Osteoblast (primary cell): ENCODE results near the gene LRRTM1. TPM values are rescaled to one million over a fixed set of nuclear protein-coding genes. Genes with fewer than 3 reads are reported as not detected.

Experiments
- DNase-seq: peaks from one replicate; pipeline ENCODE4 v3.0.0; 2011; ENCODE audit warnings: low spot score, mixed read lengths; ENCODE audit not compliant: insufficient read length; ENCODE audit errors: missing footprints
- H2AFZ ChIP-seq: 2 replicates; pipeline ENCODE4 v1.6.0; 2011; ENCODE audit warnings: mild to moderate bottlenecking, low read length
- H3K27ac ChIP-seq: 2 replicates; pipeline ENCODE4 v1.5.1; 2011; ENCODE audit warnings: mild to moderate bottlenecking, low read depth, low read length, moderate library complexity
- H3K27me3 ChIP-seq: 2 replicates; pipeline ENCODE4 v1.6.0; 2012; ENCODE audit warnings: mild to moderate bottlenecking, control low read depth, inconsistent platforms, low read length, moderate library complexity; ENCODE audit not compliant: insufficient read depth
- H3K36me3 ChIP-seq: 2 replicates; pipeline ENCODE4 v1.5.1; 2011; ENCODE audit warnings: mild to moderate bottlenecking, low read length, control low read depth, moderate library complexity; ENCODE audit not compliant: insufficient read depth
- H3K4me1 ChIP-seq: 2 replicates; pipeline ENCODE4 v1.5.1; 2011; ENCODE audit warnings: mild to moderate bottlenecking, low read length, control low read depth, moderate library complexity; ENCODE audit not compliant: insufficient read depth
- H3K4me2 ChIP-seq: 2 replicates; pipeline ENCODE4 v1.6.0; 2011; ENCODE audit warnings: mild to moderate bottlenecking, low read length; ENCODE audit not compliant: insufficient read depth
- H3K4me3 ChIP-seq: fragments of 200-600 bp; sonication (generic); 3 replicates; pipeline ENCODE4 v1.5.1; 2012; ENCODE audit warnings: mild to moderate bottlenecking, low read length, inconsistent platforms; ENCODE audit not compliant: insufficient read depth
- H3K79me2 ChIP-seq: 2 replicates; pipeline ENCODE4 v1.6.0; 2012; ENCODE audit warnings: mild to moderate bottlenecking, low read length, control low read depth, inconsistent platforms; ENCODE audit not compliant: insufficient read depth
- H3K9me3 ChIP-seq: 2 replicates; pipeline ENCODE4 v1.5.1; 2011; ENCODE audit warnings: low read depth, low read length, control low read depth
- H4K20me1 ChIP-seq: 2 replicates; pipeline ENCODE4 v1.6.0; 2012; ENCODE audit warnings: mild to moderate bottlenecking, low read length, control low read depth; ENCODE audit not compliant: insufficient read depth
- CTCF ChIP-seq: IDR thresholded peaks from 2 replicates; pipeline ENCODE4 v1.5.1; 2011; ENCODE audit warnings: mild to moderate bottlenecking, low read depth, low read length, moderate library complexity; ENCODE audit errors: extremely low read depth
- total RNA-seq: library from RNA; depleted of rRNA; stranded (reverse); fragments of >200 nt; gene quantifications from 2 replicates; pipeline ENCODE4 v1.2.3, GENCODE V29; 2012

The LRRTM1 gene
- 0.29 TPM in 1 of 2 replicates, not detected in the other for total RNA-seq

GRCh38 chr2:80303909-80304837, at the start of gene LRRTM1:
Gene LRRTM1, minus strand, starts transcription at chr2:80304752. Its CDS starts 933 bp downstream, at chr2:80303819.
- H2AFZ ChIP-seq: no peak within 1 kb of the TSS
- H3K4me2 ChIP-seq: no peak within 1 kb of the TSS
- H3K9me3 ChIP-seq: no peaks in the 10 kb centered on the region
- no peaks in the 10 kb centered on the region for H3K4me1 ChIP-seq
- peaks cover 4% of the 10 kb centered on the region for H3K27me3 ChIP-seq
- DNase-seq: peak; percentile 81
- H3K36me3 ChIP-seq: no peaks in the 10 kb centered on the region
- no peak for TF ChIP-seq CTCF
- no peaks in the 10 kb centered on the region for H4K20me1 ChIP-seq
- no peak within 1 kb of the TSS for H3K4me3 ChIP-seq
- no peaks in the 10 kb centered on the region for H3K79me2 ChIP-seq
- H3K27ac ChIP-seq: no peak within 1 kb of the TSS

- Histone ChIP-seq H3K27me3 (no peaks in the 10 kb centered on the region), H3K4me3 (no peak overlapping the region), H3K79me2 (no peaks in the 10 kb centered on the region), H3K36me3 (no peaks in the 10 kb centered on the region), H2AFZ (no peak overlapping the region), H4K20me1 (no peaks in the 10 kb centered on the region), H3K4me1 (no peaks in the 10 kb centered on the region), H3K4me2 (no peak overlapping the region), H3K9me3 (no peaks in the 10 kb centered on the region), H3K27ac (no peak overlapping the region)
- TF ChIP-seq CTCF: no peak
- DNase-seq: no peak
Measured at GRCh38 chr2:80351231-80351630, 46.7 kb upstream of the LRRTM1 start.

- Histone ChIP-seq H3K27me3 (no peaks in the 10 kb centered on the region), H3K79me2 (no peaks in the 10 kb centered on the region), H4K20me1 (no peaks in the 10 kb centered on the region), H3K4me1 (no peaks in the 10 kb centered on the region), H3K36me3 (no peaks in the 10 kb centered on the region), H3K27ac (no peak overlapping the region), H3K4me2 (no peak overlapping the region), H3K4me3 (no peak overlapping the region), H2AFZ (no peak overlapping the region), H3K9me3 (no peaks in the 10 kb centered on the region)
- DNase-seq: no peak
- no peak for TF ChIP-seq CTCF
Measured at GRCh38 chr2:80348953-80349352, 44.4 kb upstream of the LRRTM1 start.

- Histone ChIP-seq H4K20me1 (no peaks in the 10 kb centered on the region), H2AFZ (no peak overlapping the region), H3K36me3 (no peaks in the 10 kb centered on the region), H3K79me2 (no peaks in the 10 kb centered on the region), H3K4me3 (no peak overlapping the region), H3K27ac (no peak overlapping the region), H3K9me3 (no peaks in the 10 kb centered on the region), H3K4me2 (no peak overlapping the region), H3K4me1 (no peaks in the 10 kb centered on the region), H3K27me3 (no peaks in the 10 kb centered on the region)
- TF ChIP-seq CTCF: no peak
- no peak for DNase-seq
Measured at GRCh38 chr2:80348078-80348477, 43.5 kb upstream of the LRRTM1 start.
